Occipital lobe (tissue), 2 donors: ENCODE data around the gene CLIC5. TPM values are rescaled to one million over a fixed set of nuclear protein-coding genes. Genes with fewer than 3 reads are reported as not detected.

Experiments used
- DNase-seq: peaks from one replicate; lab custom pipeline; 2025; lab: John Stamatoyannopoulos, UW
- total RNA-seq: library from RNA; depleted of rRNA; stranded (reverse); fragments of >200 nt; gene quantifications from one replicate; pipeline ENCODE4 v1.2.3, GENCODE V29; 2014

CLIC5 gene
- total RNA-seq, 1 donor from 2014 or later: 0.47 TPM

DNA sequence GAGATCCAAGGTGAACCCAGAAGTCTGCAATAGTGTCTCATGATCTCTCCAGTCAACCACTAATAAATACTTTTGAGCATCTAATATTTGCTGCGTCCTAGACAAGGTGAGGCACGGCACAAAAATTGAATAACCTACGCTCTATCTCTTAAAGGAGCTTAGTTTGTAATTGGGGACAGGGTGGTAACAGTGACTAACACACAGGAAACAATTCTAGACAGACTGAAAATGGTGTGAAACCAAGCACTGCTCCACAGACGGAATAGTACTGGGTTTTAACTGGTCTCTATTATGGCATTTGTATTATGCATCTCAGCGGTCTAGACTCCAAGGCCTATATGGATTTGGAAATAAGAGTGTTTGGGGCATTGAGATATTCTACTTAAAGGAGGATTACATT lies 120.1 kb downstream of the CLIC5 start:
- no peak for DNase-seq

DNA sequence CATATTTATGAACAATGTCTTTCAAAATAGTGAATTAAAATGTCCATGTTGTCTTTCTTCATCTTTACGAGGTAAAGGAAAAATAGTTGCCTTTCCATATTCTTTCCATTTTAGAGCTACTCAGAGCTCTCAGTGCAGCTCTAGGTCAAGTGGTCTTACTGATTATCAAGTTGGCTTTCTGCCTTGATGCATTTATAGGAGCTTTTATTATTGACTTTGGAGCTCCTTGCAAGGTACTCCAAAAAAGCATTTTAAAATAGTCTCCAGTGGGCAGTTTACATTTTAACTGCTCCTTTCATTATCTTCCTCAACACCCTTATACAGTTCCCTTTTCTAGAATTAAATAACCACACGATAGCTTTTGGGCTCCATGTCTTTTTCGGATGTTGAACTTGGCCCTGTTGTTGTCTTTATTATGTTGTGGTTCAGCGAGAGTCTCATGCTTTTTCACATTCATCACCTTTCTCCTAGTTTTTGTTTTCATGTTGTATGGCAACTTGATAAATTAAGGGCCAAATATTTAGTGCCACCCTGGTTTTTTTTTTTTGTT lies 122.9 kb downstream of the CLIC5 start:
- no peak for DNase-seq

DNA sequence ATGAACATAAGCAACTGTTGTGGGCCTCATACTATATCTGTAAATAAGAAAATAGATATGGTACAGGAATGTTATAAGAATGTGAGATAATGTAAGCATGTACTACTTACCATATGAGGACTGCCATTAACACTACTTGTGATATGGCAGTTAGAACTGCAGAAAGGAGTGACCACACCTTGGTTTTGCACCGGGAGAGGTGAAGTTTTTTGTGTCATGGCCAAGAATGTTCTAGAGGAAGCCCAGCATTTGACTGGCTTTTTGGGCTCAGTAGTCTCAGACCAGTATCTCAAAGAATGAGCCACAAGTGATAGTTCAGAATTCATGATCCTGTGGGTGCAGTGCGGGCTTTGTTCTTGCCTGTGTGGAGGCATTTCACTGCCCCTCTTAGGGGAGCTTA lies 123.5 kb downstream of the CLIC5 start:
- no peak for DNase-seq

DNA sequence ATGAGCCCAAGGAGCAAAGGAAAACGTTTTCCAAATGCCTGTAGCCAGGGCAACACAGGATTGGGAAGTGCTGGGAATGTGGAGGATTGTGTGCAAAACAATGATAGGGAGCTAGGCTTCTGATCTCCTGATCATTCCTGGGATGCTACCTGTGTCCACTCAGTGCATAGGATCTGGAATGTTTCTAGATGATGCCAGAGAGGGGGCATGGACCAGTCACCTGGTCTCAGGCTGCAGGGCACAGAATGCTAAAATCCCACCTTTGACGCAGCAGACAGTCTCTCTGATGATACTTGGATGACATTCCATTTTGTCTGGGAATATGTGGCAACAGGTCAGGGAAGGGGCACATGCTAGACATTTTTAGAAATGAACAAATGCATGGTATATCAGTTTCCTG lies 128.9 kb downstream of the CLIC5 start:
- no peak for DNase-seq

DNA sequence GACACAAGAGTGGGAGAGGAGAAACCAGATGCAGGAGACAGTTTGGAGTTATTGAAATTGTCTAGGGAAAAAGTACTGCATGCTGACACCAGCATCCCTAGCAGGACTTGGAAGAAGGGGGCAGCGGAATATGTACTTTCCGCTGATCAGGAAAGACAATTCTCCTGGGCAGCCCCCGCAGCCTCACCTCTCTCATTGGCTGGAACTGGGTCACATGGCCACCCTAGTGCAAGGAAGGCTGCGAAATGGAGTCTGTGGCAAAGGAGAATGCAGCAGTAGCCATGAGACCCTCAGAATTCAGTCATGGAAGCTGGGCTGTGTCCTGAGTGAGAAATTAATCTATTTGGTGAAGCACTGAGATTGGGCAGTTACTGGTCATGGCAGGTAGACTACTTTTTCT lies 131.3 kb downstream of the CLIC5 start:
- DNase-seq: no peak

GRCh38 chr6:45882671-45883070 lies 133.0 kb downstream of the CLIC5 start:
- DNase-seq: no peak

GRCh38 chr6:45881705-45882467 lies 133.8 kb downstream of the CLIC5 start:
- DNase-seq: no peak

GRCh38 chr6:45880676-45881075 lies 135.0 kb downstream of the CLIC5 start:
- no peak for DNase-seq

GRCh38 chr6:45880159-45880558 lies 135.5 kb downstream of the CLIC5 start:
- DNase-seq: no peak

DNA sequence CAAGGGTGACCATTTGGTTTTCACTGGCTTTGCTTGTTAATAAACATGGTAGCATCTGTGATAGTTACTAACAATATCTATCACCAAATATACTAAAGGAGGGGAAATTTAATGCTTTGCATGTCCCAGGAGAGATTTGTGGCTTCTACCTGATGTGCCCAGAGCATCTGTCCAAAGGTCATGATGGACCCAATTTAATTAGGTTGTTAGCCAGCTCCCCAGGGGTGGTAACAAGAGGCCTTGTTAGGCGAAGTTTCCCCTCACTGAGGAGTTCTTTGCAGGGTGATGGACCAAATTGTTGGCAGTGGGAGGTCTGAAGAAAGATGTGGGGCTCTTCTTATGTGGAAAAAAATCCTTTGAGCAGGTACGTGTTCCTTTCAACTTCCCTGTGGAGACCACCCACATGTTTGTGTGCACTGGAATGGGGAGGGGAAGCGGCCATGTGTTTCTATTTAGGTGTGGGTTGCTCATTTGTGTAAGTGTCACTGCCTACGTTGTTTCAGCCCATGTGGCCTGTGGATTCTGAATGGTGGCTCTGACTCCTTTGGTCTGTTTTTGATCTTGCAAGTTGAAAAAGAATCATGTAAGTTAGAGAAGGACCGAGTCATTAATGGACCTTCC lies 137.6 kb downstream of the CLIC5 start:
- no peak for DNase-seq

DNA sequence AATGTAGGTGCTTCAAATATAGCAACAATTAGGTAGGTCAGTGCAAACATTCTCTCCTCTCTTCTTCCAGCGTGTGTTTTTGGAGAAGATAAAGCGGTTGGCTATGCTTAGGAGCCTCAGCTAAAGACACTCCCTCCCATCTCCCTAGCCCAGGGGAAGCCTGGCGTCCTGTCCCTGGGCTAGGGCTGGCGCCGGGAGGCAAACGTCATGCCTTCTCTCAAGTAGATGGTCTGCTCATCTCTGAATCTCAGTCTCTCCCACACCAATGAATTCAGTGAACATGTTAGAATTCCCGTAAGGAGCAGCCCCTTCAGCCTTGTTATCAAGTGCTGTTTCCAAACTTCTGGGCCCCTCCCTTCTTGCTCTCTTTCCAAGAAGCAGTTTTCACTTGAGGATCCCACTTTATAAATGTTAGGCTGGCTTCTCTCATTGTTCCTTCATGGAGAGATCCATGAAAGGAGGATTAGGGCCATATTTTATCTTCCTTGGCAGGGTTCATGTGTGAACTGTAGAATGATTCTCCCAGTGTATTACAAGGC lies 142.8 kb downstream of the CLIC5 start:
- no peak for DNase-seq

GRCh38 chr6:45870531-45870930 lies 145.1 kb downstream of the CLIC5 start:
- DNase-seq: no peak

GRCh38 chr6:45864651-45865050 lies 151.0 kb downstream of the CLIC5 start:
- no peak for DNase-seq

GRCh38 chr6:45858691-45859090 lies 157.0 kb downstream of the CLIC5 start:
- no peak for DNase-seq

DNA sequence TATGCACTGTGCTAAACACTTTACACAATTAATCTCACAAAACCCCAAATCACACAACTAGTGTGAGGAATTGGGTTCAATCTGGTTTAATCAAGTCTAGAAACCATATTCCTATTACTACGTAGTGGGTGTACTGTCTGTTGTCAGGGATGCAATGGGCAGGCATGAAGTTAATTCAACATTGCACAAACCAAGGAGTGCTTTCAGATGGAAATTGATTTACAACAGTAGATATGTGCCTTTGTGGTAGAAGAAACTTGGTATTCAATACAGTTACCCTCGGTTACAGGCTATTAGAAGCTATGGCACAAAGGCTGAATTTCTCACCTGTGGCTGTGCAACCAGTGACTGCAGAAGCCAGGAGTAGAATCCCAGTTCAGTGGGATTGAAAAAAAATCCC lies 157.8 kb downstream of the CLIC5 start:
- DNase-seq: no peak

GRCh38 chr6:45855642-45856394 lies 159.8 kb downstream of the CLIC5 start:
- no peak for DNase-seq

GRCh38 chr6:45854149-45854742 lies 161.4 kb downstream of the CLIC5 start:
- no peak for DNase-seq

DNA sequence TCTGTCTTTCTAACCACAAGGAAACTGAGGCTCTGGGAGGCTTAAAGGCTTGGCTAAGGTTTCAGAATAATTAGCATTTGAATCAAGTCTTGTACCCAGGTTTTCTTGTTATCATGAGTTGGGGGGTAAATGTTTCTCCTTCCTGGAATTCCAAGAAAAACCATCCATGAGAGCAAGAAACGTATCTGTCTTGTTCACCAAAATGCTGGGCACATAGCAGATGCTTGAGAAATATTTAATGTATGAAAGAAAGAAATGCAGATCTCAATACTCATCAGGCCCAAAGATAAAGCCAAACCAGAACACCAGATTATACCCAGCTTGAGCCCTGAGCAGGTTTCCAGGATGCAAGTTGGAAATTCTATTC lies 164.6 kb downstream of the CLIC5 start:
- DNase-seq: no peak

- no peak for DNase-seq
Measured at GRCh38 chr6:45850378-45851033, 165.2 kb downstream of the CLIC5 start.

DNA sequence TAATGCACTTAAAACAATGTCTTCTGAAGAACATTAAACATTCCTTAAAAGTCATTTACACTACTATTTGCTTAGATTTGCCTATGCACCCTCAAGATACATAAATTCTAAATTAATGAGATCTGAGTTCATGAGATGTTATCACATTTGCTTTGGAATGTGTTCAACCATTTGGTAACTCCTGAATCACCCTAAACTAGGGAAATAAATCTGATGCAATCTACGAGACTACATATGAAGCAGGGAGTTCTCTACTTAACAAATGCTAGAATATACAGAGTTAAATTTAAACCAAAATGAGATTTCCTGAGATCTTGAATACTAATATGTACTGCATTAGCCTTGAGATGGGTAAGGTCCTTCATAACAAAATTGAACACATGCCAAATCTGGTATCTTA lies 170.1 kb downstream of the CLIC5 start:
- DNase-seq: no peak

- no peak for DNase-seq
Measured at GRCh38 chr6:45844986-45845385, 170.7 kb downstream of the CLIC5 start.
